ENCODE data around the gene TP73. TPM values are rescaled to one million over a fixed set of nuclear protein-coding genes. Genes with fewer than 3 reads are reported as not detected.

TP73 gene
- total RNA-seq, 1 experiment from 2014 or later = 2.6 TPM

DNA sequence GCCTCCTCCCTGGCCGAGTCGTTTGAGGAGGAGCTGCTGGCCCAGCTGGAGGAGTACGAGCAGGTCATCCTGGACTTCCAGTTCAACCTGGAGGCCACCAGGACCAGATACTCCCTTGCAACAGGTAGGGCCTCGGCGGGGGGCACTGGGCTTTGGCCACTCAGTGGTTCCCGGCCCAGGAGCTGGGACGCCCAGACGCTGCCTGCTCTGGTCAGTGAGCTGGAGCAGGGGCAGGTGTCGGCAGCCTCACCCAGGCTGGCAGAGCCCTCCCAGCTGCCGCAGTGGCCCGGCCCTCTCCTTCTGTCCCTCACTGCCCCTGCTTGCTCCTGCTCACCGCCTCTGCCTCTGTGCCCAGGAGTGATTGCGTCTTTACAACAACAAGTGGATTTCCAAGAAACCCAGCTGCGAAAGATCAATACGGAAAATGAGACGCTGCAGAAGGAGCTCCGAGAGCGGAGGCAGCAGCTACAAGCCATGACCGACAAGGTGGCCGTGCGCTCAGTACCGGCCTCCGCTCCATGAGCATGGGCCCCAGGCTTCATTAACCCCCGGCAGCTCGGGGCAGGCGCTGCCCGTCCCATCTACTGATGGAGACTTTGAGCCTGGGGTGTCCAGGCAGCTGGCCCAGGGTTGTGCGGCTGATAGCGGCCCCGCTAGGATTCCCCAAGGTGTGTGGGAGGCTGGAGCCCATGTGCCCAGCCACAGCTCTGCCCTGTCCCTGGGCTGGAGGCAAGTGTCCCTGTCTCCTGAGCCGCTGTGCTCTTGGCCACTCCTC lies 111.2 kb downstream of the TP73 start:
- TF ChIP-seq EZH2 (IDR thresholded peaks at IDR 0.05; ENCODE audit: low read length, unreplicated experiment) = no peak
- no peak for TF ChIP-seq EZH2phosphoT487 (IDR thresholded peaks at IDR 0.05; ENCODE audit: borderline replicate concordance, low read length)
- TF ChIP-seq, protein P1, sequence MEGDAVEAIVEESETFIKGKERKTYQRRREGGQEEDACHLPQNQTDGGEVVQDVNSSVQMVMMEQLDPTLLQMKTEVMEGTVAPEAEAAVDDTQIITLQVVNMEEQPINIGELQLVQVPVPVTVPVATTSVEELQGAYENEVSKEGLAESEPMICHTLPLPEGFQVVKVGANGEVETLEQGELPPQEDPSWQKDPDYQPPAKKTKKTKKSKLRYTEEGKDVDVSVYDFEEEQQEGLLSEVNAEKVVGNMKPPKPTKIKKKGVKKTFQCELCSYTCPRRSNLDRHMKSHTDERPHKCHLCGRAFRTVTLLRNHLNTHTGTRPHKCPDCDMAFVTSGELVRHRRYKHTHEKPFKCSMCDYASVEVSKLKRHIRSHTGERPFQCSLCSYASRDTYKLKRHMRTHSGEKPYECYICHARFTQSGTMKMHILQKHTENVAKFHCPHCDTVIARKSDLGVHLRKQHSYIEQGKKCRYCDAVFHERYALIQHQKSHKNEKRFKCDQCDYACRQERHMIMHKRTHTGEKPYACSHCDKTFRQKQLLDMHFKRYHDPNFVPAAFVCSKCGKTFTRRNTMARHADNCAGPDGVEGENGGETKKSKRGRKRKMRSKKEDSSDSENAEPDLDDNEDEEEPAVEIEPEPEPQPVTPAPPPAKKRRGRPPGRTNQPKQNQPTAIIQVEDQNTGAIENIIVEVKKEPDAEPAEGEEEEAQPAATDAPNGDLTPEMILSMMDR (conservative IDR thresholded peaks at IDR 0.05; ENCODE audit: low read depth, low read length) = no peak
- Histone ChIP-seq H4K20me1 (ENCODE audit: low read length) (no peaks in the 10 kb centered on the region), H3F3A (ENCODE audit: low read length, unreplicated experiment) (no peaks in the 10 kb centered on the region), H3K9me3 (ENCODE audit: low read length) (no peaks in the 10 kb centered on the region), H2AFZ (ENCODE audit: low read length) (no peak overlapping the region), H3K4me1 (ENCODE audit: insufficient read depth, low read length) (no peaks in the 10 kb centered on the region), H3K27ac (ENCODE audit: low read length) (no peak overlapping the region), H3K36me3 (ENCODE audit: low read depth, low read length) (no peaks in the 10 kb centered on the region), H3K79me2 (ENCODE audit: low read length) (no peaks in the 10 kb centered on the region), H3K9ac (ENCODE audit: low read length) (no peak overlapping the region), H3K4me2 (ENCODE audit: low read length) (no peak overlapping the region), H3K4me3 (ENCODE audit: low read length) (no peak overlapping the region), H3K9me2 (replicated peaks; ENCODE audit: low read length) (no peaks in the 10 kb centered on the region), H3K27me3 (ENCODE audit: low read length) (peaks cover 82% of the 10 kb centered on the region)
- no peak for DNase-seq
- ATAC-seq = no peak
- ChIA-PET POLR2A (ENCODE audit: unreplicated experiment) (no interaction called here), CTCF (no interaction called here)
- intact Hi-C loops (cut with micrococcal nuclease) = no loop called here
- no TSS peak for BruUV-seq (replicated peaks)

GRCh38 chr1:3767328-3767925 lies 115.1 kb downstream of the TP73 start:
- Histone ChIP-seq H3K79me2 (ENCODE audit: low read length) (no peaks in the 10 kb centered on the region), H3K4me1 (ENCODE audit: insufficient read depth, low read length) (peaks cover 5% of the 10 kb centered on the region; the same call in 1 of the 2 replicates), H3K4me3 (ENCODE audit: low read length) (no peak overlapping the region), H3F3A (ENCODE audit: low read length, unreplicated experiment) (no peaks in the 10 kb centered on the region), H3K27me3 (ENCODE audit: low read length) (peaks cover 47% of the 10 kb centered on the region), H3K27ac (ENCODE audit: low read length) (no peak overlapping the region), H3K9me3 (ENCODE audit: low read length) (no peaks in the 10 kb centered on the region), H4K20me1 (ENCODE audit: low read length) (no peaks in the 10 kb centered on the region), H2AFZ (ENCODE audit: low read length) (no peak overlapping the region), H3K9ac (ENCODE audit: low read length) (no peak overlapping the region), H3K4me2 (ENCODE audit: low read length) (no peak overlapping the region), H3K9me2 (replicated peaks; ENCODE audit: low read length) (no peaks in the 10 kb centered on the region), H3K36me3 (ENCODE audit: low read depth, low read length) (no peaks in the 10 kb centered on the region)
- intact Hi-C loops (cut with micrococcal nuclease) = no loop called here
- ChIA-PET POLR2A (ENCODE audit: unreplicated experiment) (no interaction called here), CTCF (interaction anchor here (0.9 kb wide), 1 partner anchor 8 kb away, joined by 3 read pairs; no protein-coding TSS in a partner anchor)
- ATAC-seq (no peak), DNase-seq (no peak)
- BruUV-seq (replicated peaks) = no TSS peak
- TF ChIP-seq EZH2phosphoT487 (IDR thresholded peaks at IDR 0.05; ENCODE audit: borderline replicate concordance, low read length) (no peak), EZH2 (IDR thresholded peaks at IDR 0.05; ENCODE audit: low read length, unreplicated experiment) (no peak)
- TF ChIP-seq, protein P1 (conservative IDR thresholded peaks at IDR 0.05; ENCODE audit: low read depth, low read length) = no peak

All from PC-3 (cell line).